GM21825 (cell line): Measurements from ENCODE around the gene MAN1B1.

Experiments used
- ATAC-seq: cut with Tn5 transposase; IDR thresholded peaks from one replicate; pipeline ENCODE4 v1.9.1; 2021; ENCODE audit warnings: mild to moderate bottlenecking, moderate library complexity; ENCODE audit not compliant: unreplicated experiment

MAN1B1 gene

GRCh38 chr9:137086531-137087408 is at the start of gene MAN1B1:
MAN1B1 (plus strand) TSS chr9:137086985; CDS start chr9:137087000, 15 bp downstream.
- peak; percentile 66 for ATAC-seq

GRCh38 chr9:137037035-137037434 is 49.8 kb upstream of the MAN1B1 start:
- ATAC-seq = no peak

- no peak for ATAC-seq
Measured at GRCh38 chr9:137037483-137037882, 49.3 kb upstream of the MAN1B1 start.

- ATAC-seq = no peak
Measured at GRCh38 chr9:137038916-137039315, 47.9 kb upstream of the MAN1B1 start.

- ATAC-seq = no peak
Measured at GRCh38 chr9:137039611-137040366, 47.0 kb upstream of the MAN1B1 start.

- no peak for ATAC-seq
Measured at GRCh38 chr9:137040568-137040967, 46.2 kb upstream of the MAN1B1 start.

- no peak for ATAC-seq
Measured at GRCh38 chr9:137041124-137041523, 45.7 kb upstream of the MAN1B1 start.

- ATAC-seq = no peak
Measured at GRCh38 chr9:137042751-137043727, 43.7 kb upstream of the MAN1B1 start.

GRCh38 chr9:137044037-137044436 is 42.7 kb upstream of the MAN1B1 start:
- ATAC-seq = no peak

- ATAC-seq = no peak
Measured at GRCh38 chr9:137044502-137045177, 42.1 kb upstream of the MAN1B1 start.

- ATAC-seq = no peak
Measured at GRCh38 chr9:137045294-137046087, 41.3 kb upstream of the MAN1B1 start.

GRCh38 chr9:137046088-137046787 is 40.5 kb upstream of the MAN1B1 start, which contains the start of gene NPDC1:
NPDC1 (minus strand) TSS chr9:137046177; CDS start chr9:137045989, 188 bp downstream.
- no peak for ATAC-seq

- ATAC-seq = no peak
Measured at GRCh38 chr9:137048655-137049543, 37.9 kb upstream of the MAN1B1 start.

- no peak for ATAC-seq
Measured at GRCh38 chr9:137049544-137050449, 37.0 kb upstream of the MAN1B1 start.

- ATAC-seq = no peak
Measured at GRCh38 chr9:137050570-137050969, 36.2 kb upstream of the MAN1B1 start.

- ATAC-seq = no peak
Measured at GRCh38 chr9:137051145-137051724, 35.5 kb upstream of the MAN1B1 start.
